WI38 (cell line): Measurements from ENCODE around the gene TMEM201.

ENCODE experiments used
- H3K4me3 ChIP-seq: 2 replicates; pipeline ENCODE4 v1.5.1; 2011; ENCODE audit warnings: low read depth, mild to moderate bottlenecking, control low read depth, low read length
- TF ChIP-seq, protein P1 (sequence below): IDR thresholded peaks from 2 replicates; pipeline ENCODE4 v1.5.1; 2012; ENCODE audit warnings: low read depth, mild to moderate bottlenecking, control low read depth, low read length

The TMEM201 gene

DNA sequence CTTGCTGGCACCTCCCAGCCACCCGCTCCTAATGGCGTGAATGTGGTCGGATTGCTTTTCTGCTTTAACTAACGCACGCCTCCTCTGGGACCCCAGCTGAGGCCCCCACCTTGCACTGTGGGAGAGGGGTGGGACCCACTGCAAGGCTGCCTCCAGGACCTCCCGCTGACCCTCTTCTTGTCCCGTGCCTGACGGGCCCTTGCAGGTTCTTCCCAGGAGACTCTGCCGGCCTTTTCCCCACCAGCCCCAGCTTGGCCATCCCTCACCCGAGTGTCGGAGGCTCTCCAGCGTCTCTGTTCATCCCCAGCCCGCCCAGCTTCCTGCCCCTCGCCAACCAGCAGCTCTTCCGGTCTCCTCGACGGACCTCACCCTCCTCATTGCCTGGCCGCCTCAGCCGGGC lies 18.6 kb downstream of the TMEM201 start:
- TF ChIP-seq, protein P1, sequence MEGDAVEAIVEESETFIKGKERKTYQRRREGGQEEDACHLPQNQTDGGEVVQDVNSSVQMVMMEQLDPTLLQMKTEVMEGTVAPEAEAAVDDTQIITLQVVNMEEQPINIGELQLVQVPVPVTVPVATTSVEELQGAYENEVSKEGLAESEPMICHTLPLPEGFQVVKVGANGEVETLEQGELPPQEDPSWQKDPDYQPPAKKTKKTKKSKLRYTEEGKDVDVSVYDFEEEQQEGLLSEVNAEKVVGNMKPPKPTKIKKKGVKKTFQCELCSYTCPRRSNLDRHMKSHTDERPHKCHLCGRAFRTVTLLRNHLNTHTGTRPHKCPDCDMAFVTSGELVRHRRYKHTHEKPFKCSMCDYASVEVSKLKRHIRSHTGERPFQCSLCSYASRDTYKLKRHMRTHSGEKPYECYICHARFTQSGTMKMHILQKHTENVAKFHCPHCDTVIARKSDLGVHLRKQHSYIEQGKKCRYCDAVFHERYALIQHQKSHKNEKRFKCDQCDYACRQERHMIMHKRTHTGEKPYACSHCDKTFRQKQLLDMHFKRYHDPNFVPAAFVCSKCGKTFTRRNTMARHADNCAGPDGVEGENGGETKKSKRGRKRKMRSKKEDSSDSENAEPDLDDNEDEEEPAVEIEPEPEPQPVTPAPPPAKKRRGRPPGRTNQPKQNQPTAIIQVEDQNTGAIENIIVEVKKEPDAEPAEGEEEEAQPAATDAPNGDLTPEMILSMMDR = no peak
- no peak overlapping the region for H3K4me3 ChIP-seq

DNA sequence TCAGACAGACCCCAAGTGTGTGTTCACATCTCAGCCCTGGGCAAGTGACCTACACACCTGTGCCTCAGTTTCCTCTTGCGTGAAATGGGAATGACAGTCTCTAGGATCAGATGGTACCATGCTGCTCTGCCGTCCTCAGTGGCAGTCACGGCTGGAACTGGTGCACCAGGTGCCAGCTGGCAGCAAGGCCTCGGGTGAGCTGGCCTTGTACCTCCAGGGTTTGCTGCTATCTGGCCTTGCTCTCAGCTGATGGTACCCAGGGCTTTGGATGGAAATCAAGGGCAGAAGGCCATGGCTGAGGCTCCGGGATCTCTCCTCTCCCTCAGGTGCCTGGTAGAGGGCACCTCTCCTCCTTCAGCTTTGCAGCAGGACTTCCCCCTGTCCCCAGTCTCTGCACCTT lies 21.3 kb downstream of the TMEM201 start:
- no peak overlapping the region for H3K4me3 ChIP-seq
- TF ChIP-seq, protein P1 = no peak

DNA sequence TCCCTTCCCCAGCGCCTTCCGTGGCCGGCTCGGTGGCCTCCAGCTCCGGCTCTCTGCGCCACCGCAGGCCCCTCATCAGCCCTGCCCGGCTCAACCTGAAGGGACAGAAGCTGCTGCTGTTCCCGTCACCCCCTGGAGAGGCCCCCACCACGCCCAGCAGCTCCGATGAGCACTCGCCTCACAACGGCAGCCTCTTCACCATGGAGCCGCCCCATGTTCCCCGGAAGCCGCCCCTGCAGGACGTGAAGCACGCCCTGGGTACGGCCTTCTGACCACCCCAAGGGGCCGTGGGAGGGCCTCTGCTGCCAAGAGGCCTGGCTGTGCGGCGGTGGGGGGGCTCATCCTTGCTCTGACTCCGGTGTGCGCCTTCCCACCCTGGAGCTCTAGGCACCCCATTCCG lies 21.8 kb downstream of the TMEM201 start:
- no peak overlapping the region for H3K4me3 ChIP-seq
- TF ChIP-seq, protein P1 = no peak

DNA sequence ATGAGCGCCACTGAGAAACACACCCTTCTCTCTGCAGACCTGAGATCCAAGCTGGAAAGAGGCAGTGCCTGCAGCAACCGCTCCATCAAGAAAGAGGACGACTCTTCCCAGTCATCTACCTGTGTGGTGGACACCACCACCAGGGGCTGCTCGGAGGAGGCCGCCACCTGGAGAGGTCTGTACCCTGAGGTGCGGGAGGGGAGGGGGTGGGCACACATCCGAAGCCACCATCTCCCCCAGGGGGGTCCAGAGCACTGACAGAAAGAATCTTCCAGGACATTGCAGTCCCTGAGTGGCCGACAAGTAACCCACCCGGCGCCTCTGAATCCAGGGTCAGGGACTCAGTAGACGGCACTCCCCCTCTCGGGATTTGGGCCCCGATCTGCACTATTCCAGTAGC lies 23.0 kb downstream of the TMEM201 start:
- no peak overlapping the region for H3K4me3 ChIP-seq
- TF ChIP-seq, protein P1 = no peak

DNA sequence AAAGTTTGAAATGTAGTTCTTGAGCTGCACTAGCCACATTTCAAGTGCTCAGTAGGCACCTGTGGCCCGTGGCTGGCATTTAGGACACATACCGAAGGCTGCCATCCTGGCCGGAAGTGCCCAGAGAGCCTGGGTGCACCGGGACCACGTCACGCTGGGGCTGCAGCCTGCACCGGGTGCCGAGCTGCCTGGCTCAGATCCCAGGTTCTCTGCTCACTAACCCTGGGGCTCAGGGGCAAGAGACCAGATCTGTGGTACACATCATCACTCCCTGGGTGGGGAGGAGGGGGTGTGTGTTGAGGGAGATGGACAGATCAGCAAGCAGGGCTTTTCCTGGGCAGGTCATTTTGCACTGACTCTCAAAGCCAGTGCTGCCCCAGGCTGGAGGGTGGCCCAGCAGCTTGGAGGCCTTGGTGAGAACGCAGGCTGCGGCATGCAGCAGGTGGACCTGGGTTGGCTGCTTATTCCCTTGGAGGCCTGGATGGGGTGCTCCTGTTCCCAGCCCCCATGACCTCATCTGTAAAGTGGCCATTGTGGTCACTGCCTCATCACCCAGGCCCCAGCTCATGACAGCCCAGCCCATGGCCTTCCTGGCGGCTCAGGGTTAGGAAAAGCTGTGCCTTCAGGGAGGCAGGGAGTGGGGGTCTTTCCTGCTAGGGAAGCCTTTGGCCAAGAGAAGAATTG lies 23.6 kb downstream of the TMEM201 start:
- TF ChIP-seq, protein P1 = no peak
- no peak overlapping the region for H3K4me3 ChIP-seq

DNA sequence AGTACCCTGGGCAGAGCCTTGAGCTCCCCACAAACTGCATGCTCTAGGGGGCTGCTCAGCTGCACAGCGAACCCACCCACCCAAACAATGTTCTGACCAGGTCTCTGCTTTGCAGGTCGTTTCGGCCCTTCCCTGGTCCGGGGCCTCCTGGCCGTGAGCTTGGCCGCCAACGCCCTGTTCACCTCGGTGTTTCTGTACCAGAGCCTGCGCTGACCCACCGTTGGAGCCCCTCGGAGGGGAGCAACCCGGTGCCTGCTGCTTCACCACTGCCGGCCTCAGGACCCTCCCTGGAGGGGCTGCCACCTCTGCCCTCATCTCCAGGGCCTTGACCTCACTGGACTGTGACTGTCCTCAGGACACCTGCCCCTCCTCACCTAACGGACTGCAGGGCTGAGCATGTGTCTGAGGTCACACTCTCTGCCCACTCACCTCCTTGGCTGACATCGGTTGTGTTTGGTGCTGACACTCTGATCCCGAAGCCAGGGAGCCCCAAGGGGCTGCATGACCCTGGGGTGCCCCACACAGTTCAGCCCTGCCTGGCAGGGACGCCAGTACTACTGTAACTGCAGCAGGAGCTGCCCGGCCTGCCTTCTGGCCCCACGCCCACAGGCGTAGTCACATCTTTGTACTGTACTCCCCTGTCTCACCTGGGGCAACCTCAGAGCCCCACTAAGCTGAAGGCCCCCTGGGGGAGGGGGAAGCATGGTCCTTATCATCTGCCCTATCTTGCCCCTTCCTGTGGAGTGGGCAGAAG lies 24.3 kb downstream of the TMEM201 start:
- TF ChIP-seq, protein P1 = no peak
- no peak overlapping the region for H3K4me3 ChIP-seq

GRCh38 chr1:9613625-9614299 lies 25.1 kb downstream of the TMEM201 start:
- TF ChIP-seq, protein P1 = no peak

More at GRCh38 chr1:9613625-9614299, 25.1 kb downstream of the TMEM201 start:
- H3K4me3 ChIP-seq = no peak overlapping the region
